A673 (cell line): ENCODE results near the gene GRM3.

Experiments used
- CTCF ChIP-seq: fragments of 300-800, 200-600 bp; sonication (generic); conservative IDR thresholded peaks from 2 replicates; pipeline ENCODE4 v1.5.1; 2017; ENCODE audit warnings: low read depth, mild to moderate bottlenecking, antibody characterized with exemption, low read length, moderate library complexity, mixed read lengths
- EZH2 ChIP-seq: fragments of 200-600 bp; sonication (generic); IDR thresholded peaks from 2 replicates; pipeline ENCODE4 v1.6.1; 2017; ENCODE audit warnings: borderline replicate concordance, low read depth, mild to moderate bottlenecking, mixed read lengths, antibody characterized with exemption, low read length; ENCODE audit not compliant: poor library complexity, severe bottlenecking

- TF ChIP-seq CTCF (no peak), EZH2 (no peak)
Measured at GRCh38 chr7:86762129-86762528, 118.4 kb downstream of the GRM3 start.
